Measurements from ENCODE around the gene FBXO40.

The FBXO40 gene

GRCh38 chr3:121619691-121620090, 26.5 kb downstream of the FBXO40 start:
- no peak for DNase-seq (ENCODE audit: low read depth in 2 of 2)

GRCh38 chr3:121621491-121621890, 28.3 kb downstream of the FBXO40 start:
- no peak for TF ChIP-seq CTCF (IDR thresholded peaks at IDR 0.05; ENCODE audit: low read depth, low read length)
- DNase-seq (ENCODE audit: low read depth in 2 of 2), result no peak
- no peak overlapping the region for H3K4me3 ChIP-seq (replicated peaks in 1 of 2; ENCODE audit: low read depth in 2 of 2, low read length in 2 of 2)

More at GRCh38 chr3:121619691-121620090, 26.5 kb downstream of the FBXO40 start:
- TF ChIP-seq CTCF (IDR thresholded peaks at IDR 0.05; ENCODE audit: low read depth, low read length), result no peak
- no peak overlapping the region for H3K4me3 ChIP-seq (replicated peaks in 1 of 2; ENCODE audit: low read depth in 2 of 2, low read length in 2 of 2)

GRCh38 chr3:121624147-121624899, 31.1 kb downstream of the FBXO40 start:
- no peak overlapping the region for H3K4me3 ChIP-seq (replicated peaks in 1 of 2; ENCODE audit: low read depth in 2 of 2, low read length in 2 of 2)
- no peak for TF ChIP-seq CTCF (IDR thresholded peaks at IDR 0.05; ENCODE audit: low read depth, low read length)
- DNase-seq (ENCODE audit: low read depth in 2 of 2), result no peak

- DNase-seq (ENCODE audit: low read depth in 2 of 2), result no peak
- H3K4me3 ChIP-seq (replicated peaks in 1 of 2; ENCODE audit: low read depth in 2 of 2, low read length in 2 of 2), result no peak overlapping the region
- TF ChIP-seq CTCF (IDR thresholded peaks at IDR 0.05; ENCODE audit: low read depth, low read length), result no peak
These were observed 33.3 kb downstream of the FBXO40 start for GRCh38 chr3:121626495-121626894.

GRCh38 chr3:121627211-121627610, 34.0 kb downstream of the FBXO40 start:
- H3K4me3 ChIP-seq (replicated peaks in 1 of 2; ENCODE audit: low read depth in 2 of 2, low read length in 2 of 2), result no peak overlapping the region
- DNase-seq (ENCODE audit: low read depth in 2 of 2), result no peak
- no peak for TF ChIP-seq CTCF (IDR thresholded peaks at IDR 0.05; ENCODE audit: low read depth, low read length)

- TF ChIP-seq CTCF (IDR thresholded peaks at IDR 0.05; ENCODE audit: low read depth, low read length), result no peak
- no peak overlapping the region for H3K4me3 ChIP-seq (replicated peaks in 1 of 2; ENCODE audit: low read depth in 2 of 2, low read length in 2 of 2)
These were observed 34.4 kb downstream of the FBXO40 start for GRCh38 chr3:121627622-121628021.

GRCh38 chr3:121629601-121630000, 36.4 kb downstream of the FBXO40 start:
- TF ChIP-seq CTCF (IDR thresholded peaks at IDR 0.05; ENCODE audit: low read depth, low read length), result no peak
- DNase-seq (ENCODE audit: low read depth in 2 of 2), result no peak
- H3K4me3 ChIP-seq (replicated peaks in 1 of 2; ENCODE audit: low read depth in 2 of 2, low read length in 2 of 2), result no peak overlapping the region

More at GRCh38 chr3:121627622-121628021, 34.4 kb downstream of the FBXO40 start:
- no peak for DNase-seq (ENCODE audit: low read depth in 2 of 2)
